ENCODE results near the gene RENBP. TPM values are rescaled to one million over a fixed set of nuclear protein-coding genes. Genes with fewer than 3 reads are reported as not detected.

The RENBP gene
- total RNA-seq, 1 donor from 2014 or later = 18.9 TPM

DNA sequence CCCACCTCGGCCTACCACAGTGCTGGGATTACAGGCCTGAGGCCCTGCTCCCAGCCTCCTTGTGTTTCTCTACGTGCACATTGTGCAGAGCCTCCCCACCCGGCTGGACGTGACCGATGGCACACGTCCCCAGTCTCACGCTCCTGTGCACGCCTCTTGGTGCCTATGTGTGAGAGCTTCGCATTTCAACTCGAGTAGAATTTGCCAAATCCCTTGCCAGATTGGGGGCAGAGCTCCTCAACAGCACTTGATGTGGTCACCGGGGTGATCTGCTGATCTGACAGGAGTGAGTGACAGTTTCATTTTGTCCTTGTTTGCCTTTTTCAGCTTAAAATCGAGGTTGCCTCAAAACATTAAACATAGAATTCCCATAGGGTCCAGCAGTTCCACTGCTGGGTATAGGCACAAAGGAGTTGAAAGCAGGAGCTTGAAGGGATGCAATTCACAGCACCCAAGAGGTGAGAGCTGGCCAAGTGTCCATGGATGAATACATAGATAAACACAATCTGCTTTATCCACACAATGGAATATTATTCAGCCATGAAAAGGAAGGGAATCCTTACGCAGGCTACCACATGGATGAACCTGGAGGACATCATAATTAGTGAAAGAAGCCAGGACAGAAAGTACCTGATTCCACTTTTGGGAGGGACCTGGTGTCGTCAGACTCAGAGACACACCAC, 45.7 kb upstream of the RENBP start:
- DNase-seq (ENCODE audit: extremely low spot score, unreplicated experiment) = no peak
- peaks cover 10% of the 10 kb centered on the region for H3K4me1 Mint-ChIP-seq (ENCODE audit: unreplicated experiment)
- no peaks in the 10 kb centered on the region for H3K36me3 Mint-ChIP-seq (ENCODE audit: unreplicated experiment)
- no peak overlapping the region for H3K4me3 Mint-ChIP-seq (ENCODE audit: unreplicated experiment)
- no peaks in the 10 kb centered on the region for H3K9me3 Mint-ChIP-seq (ENCODE audit: unreplicated experiment)
- no peak overlapping the region for H3K27ac Mint-ChIP-seq (ENCODE audit: unreplicated experiment)
- TF ChIP-seq, protein P1, sequence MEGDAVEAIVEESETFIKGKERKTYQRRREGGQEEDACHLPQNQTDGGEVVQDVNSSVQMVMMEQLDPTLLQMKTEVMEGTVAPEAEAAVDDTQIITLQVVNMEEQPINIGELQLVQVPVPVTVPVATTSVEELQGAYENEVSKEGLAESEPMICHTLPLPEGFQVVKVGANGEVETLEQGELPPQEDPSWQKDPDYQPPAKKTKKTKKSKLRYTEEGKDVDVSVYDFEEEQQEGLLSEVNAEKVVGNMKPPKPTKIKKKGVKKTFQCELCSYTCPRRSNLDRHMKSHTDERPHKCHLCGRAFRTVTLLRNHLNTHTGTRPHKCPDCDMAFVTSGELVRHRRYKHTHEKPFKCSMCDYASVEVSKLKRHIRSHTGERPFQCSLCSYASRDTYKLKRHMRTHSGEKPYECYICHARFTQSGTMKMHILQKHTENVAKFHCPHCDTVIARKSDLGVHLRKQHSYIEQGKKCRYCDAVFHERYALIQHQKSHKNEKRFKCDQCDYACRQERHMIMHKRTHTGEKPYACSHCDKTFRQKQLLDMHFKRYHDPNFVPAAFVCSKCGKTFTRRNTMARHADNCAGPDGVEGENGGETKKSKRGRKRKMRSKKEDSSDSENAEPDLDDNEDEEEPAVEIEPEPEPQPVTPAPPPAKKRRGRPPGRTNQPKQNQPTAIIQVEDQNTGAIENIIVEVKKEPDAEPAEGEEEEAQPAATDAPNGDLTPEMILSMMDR (IDR thresholded peaks at IDR 0.05) = no peak
- no peaks in the 10 kb centered on the region for H3K27me3 Mint-ChIP-seq (ENCODE audit: unreplicated experiment)

DNA sequence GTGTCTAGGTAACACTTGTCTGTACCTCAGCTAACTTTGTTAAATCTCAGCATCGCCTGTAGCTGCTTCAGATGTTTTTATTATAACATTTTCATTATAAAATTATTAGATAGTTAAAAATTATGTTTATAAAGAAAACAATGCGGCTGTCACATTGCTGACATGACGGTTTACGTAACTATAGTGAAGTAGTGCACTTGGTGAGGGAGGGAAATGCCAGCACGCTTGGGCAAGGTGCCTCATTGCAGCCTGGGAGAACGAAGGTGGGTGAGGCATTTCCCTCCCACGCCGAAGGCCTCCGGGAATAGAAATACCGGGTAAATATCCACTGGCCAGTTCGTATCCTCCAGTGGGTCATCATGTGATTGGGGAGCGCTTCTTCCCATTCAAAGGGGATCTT, 44.0 kb upstream of the RENBP start:
- TF ChIP-seq, protein P1 (IDR thresholded peaks at IDR 0.05) = no peak
- peaks cover 16% of the 10 kb centered on the region for H3K4me1 Mint-ChIP-seq (ENCODE audit: unreplicated experiment)
- DNase-seq (ENCODE audit: extremely low spot score, unreplicated experiment) = no peak
- H3K36me3 Mint-ChIP-seq (ENCODE audit: unreplicated experiment) = no peaks in the 10 kb centered on the region
- no peaks in the 10 kb centered on the region for H3K9me3 Mint-ChIP-seq (ENCODE audit: unreplicated experiment)
- no peak overlapping the region for H3K4me3 Mint-ChIP-seq (ENCODE audit: unreplicated experiment)
- no peak overlapping the region for H3K27ac Mint-ChIP-seq (ENCODE audit: unreplicated experiment)
- no peaks in the 10 kb centered on the region for H3K27me3 Mint-ChIP-seq (ENCODE audit: unreplicated experiment)

DNA sequence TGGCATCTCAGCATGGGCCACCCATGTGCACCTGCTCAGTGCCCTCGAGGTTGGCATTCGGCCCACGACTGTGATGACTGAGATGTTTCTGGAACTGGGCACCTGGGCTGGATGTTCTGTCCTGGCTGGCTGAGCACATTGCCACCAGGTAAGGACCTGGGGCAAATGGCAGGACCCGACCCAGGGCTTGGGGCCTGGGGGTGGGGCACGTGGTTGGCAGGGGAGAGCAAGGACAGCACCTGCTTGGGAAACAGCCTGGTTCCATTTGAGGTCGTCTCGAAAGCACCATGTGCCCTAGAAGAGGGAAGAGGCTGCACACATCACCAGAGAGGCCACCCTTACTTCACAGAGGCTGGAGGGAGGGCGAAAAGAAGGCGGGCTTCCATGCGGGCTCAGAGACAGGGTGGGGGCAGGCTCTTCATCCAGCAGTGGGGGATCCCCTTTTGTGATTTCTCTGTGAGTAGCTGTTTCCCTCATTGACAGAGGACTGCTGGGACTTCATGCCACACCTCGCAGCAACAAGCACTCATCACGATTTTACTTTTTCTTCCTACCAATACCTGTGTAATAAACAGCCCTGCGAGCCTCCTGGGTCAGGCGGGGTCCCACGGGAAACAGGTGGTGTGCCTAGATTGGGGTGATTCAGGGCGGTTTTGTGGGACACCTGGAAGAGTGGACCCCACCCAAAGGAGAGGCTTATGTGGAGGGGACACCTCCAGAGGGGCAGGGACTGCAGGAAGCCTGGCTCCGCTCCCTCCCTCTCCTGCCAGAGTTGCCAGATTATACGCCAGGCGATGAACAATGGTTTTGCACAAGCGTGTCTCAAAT, 40.1 kb upstream of the RENBP start:
- Mint-ChIP-seq H3K27me3 (ENCODE audit: unreplicated experiment) (no peaks in the 10 kb centered on the region), H3K9me3 (ENCODE audit: unreplicated experiment) (no peaks in the 10 kb centered on the region), H3K36me3 (ENCODE audit: unreplicated experiment) (peaks cover 7% of the 10 kb centered on the region), H3K27ac (ENCODE audit: unreplicated experiment) (peak overlapping the region; percentile 93), H3K4me1 (ENCODE audit: unreplicated experiment) (peaks cover 16% of the 10 kb centered on the region), H3K4me3 (ENCODE audit: unreplicated experiment) (no peak overlapping the region)
- no peak for DNase-seq (ENCODE audit: extremely low spot score, unreplicated experiment)
- TF ChIP-seq, protein P1 (IDR thresholded peaks at IDR 0.05) = no peak

DNA sequence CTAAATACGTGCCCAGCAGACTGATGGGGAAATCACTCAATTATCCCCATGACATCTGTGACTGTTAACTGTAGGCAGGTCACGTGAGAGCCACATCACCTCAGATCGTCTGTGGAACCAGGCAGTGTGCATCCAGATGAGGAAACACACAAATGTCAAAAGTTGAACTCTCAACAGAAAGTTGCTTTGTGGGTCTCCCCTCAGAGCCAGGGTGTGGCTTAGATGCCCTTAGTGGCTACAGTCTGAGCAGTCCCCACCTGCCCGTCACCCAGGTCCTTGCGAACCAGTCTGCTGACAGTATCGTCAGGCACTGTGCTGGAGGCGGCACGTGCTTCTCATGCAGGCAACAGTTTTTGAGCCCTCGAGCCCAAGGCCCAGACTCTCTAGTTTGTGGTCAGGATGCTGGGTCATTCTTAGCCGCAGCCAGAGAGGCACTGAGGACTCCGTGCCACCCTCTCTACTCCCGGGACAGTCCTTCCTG, 38.9 kb upstream of the RENBP start:
- H3K27ac Mint-ChIP-seq (ENCODE audit: unreplicated experiment) = no peak overlapping the region
- no peak overlapping the region for H3K4me3 Mint-ChIP-seq (ENCODE audit: unreplicated experiment)
- H3K9me3 Mint-ChIP-seq (ENCODE audit: unreplicated experiment) = no peaks in the 10 kb centered on the region
- H3K4me1 Mint-ChIP-seq (ENCODE audit: unreplicated experiment) = peaks cover 16% of the 10 kb centered on the region
- peaks cover 7% of the 10 kb centered on the region for H3K36me3 Mint-ChIP-seq (ENCODE audit: unreplicated experiment)
- H3K27me3 Mint-ChIP-seq (ENCODE audit: unreplicated experiment) = no peaks in the 10 kb centered on the region
- TF ChIP-seq, protein P1 (IDR thresholded peaks at IDR 0.05) = no peak
- no peak for DNase-seq (ENCODE audit: extremely low spot score, unreplicated experiment)

All from osteocyte (in vitro differentiated cells).